Heart right ventricle (tissue), 16 donors: ENCODE data around the gene MIOX. TPM values are rescaled to one million over a fixed set of nuclear protein-coding genes. Genes with fewer than 3 reads are reported as not detected.

Experiments
- ATAC-seq, 8 donors: fragments of 200-7000 bp; cut with Tn5 transposase; one replicate each; pipeline ENCODE4 v1.9.1; 2020; ENCODE audit warnings: mild to moderate bottlenecking in 8 of 8, moderate library complexity in 8 of 8, moderate number of reproducible peaks in 1 of 8
- DNase-seq, 2 donors: peaks; one replicate each; pipeline ENCODE4 v3.0.0-alpha.2; 2020
- H3K27ac ChIP-seq, 10 donors: fragments of 200-600 bp; sonication (generic) in 2 of 10; one replicate each; pipeline versions ENCODE4 v1.5.0 to v1.8.0; 2020 to 2022; ENCODE audit warnings: mild to moderate bottlenecking in 3 of 10
- H3K27me3 ChIP-seq, 7 donors: fragments of 200-600 bp; one replicate each; pipeline ENCODE4 v1.8.0; 2021 to 2022; ENCODE audit warnings: mild to moderate bottlenecking in 2 of 7
- H3K36me3 ChIP-seq, 9 donors: fragments of 200-600 bp; sonication (generic) in 1 of 9; one replicate each; pipeline versions ENCODE4 v1.5.0 to v1.8.0; 2020 to 2022; ENCODE audit warnings: mild to moderate bottlenecking in 2 of 9
- H3K4me1 ChIP-seq, 9 donors: fragments of 200-600 bp; sonication (generic) in 1 of 9; one replicate each; pipeline versions ENCODE4 v1.5.0 to v1.8.0; 2020 to 2022; ENCODE audit warnings: mild to moderate bottlenecking in 4 of 9
- H3K4me3 ChIP-seq, 10 donors: fragments of 200-600 bp; sonication (generic) in 2 of 10; one replicate each; pipeline versions ENCODE4 v1.5.0 to v1.8.0; 2020 to 2022; ENCODE audit warnings: mild to moderate bottlenecking in 7 of 10, moderate library complexity in 2 of 10
- H3K9me3 ChIP-seq, 11 donors: fragments of 200-600 bp in 10 of 11; sonication (generic) in 2 of 11; one replicate each; pipeline versions ENCODE4 v1.5.0 to v1.8.0; 2013 to 2022; ENCODE audit warnings: mild to moderate bottlenecking in 2 of 11, control low read depth in 1 of 11, moderate library complexity in 1 of 11
- CTCF ChIP-seq, 9 donors: fragments of 200-600 bp; sonication (generic) in 2 of 9; IDR thresholded peaks; one replicate each; pipeline versions ENCODE4 v1.5.0 to v1.8.0; 2021 to 2022; ENCODE audit warnings: antibody characterized with exemption in 9 of 9, mild to moderate bottlenecking in 5 of 9, moderate library complexity in 1 of 9
- WGBS, 2 donors: extraction: QIAGEN DNeasy Blood & Tissue Kit; methylation state at CpG; one replicate each; pipeline ENCODE4 v1.1.7; 2013; ENCODE audit warnings: inconsistent platforms in 1 of 2; 5-methylcytosine and 5-hydroxymethylcytosine counted together
- intact Hi-C, 10 donors: fragments of 100-400 bp; cut with DNase I; formaldehyde crosslinking; loops; one replicate each; pipeline versions ENCODE4 v1.11.1 to v1.14.2; 2022
- polyA plus RNA-seq, 2 donors: library from polyadenylated mRNA; stranded (reverse); fragments of 200-250 nt; gene quantifications; one replicate each; pipeline ENCODE4 v1.2.3, GENCODE V29; 2013
- total RNA-seq, 10 donors: library from RNA; stranded (reverse); fragmentation: NEBNext Ultra II Directional in 3 of 10; extraction: Animal tissue kit (Norgen Biotek cat#: 25700) in 3 of 10; gene quantifications; one replicate each; pipeline versions ENCODE4 v1.2.1 to v1.2.4, GENCODE V29; 2021 to 2023
- donor health status: Arrhythmogenic right ventricular cardiomyopathy.
- donor health status: ischemic (EF 13 %, LVEDD 7.1; RV severe dilation, severe dysfunction).
- donor health status: healthy with polysubstance abuse.
- donor health status: DM: no; HTN: yes; CAD: no.
- donor health status: DM: no; HTN: no; CAD: no.
- donor health status: ischemic (EF 25% LVEDD 6.9; RV normal size, moderate dysfunction).
- donor health status: ischemic (EF 25% LVEDD 5.7; RV mildly dilated, moderate dysfunction).
- donor health status: healthy.
- donor health status: DM: yes; HTN: yes; CAD: no.
- donor health status: Ischemic cardiomyopathy.
- donor health status: ischemic (EF 35%, LVEDD 5.7; RV mildly dilated, moderate dysfunction).
- donor health status: nonischemic (EF 11% LVEDD 7.7; RV severe dilation, severe dysfunction).
- donor health status: DM: yes; HTN: yes; CAD: no.
- donor health status: PGD.
- donor health status: ischemic (EF 29% LVEDD 5.4; RV normal size, mild dysfunction).
- donor health status: nonischemic (EF 23%, LVEDD 6.1; RV moderate dilation, normal function).

The MIOX gene
- total and polyA plus RNA-seq, 12 donors = not detected

GRCh38 chr22:50481045-50481439, 5.6 kb upstream of the MIOX start:
- Histone ChIP-seq H3K4me3 (peak overlapping the region in 9 of 10 donors; percentile 32 to 60 (median 46)), H3K27me3 (peaks cover 23 to 68% (median 62%) of the 10 kb centered on the region in 7 donors), H3K4me1 (peaks cover 0 to 16% (median 11%) of the 10 kb centered on the region in 9 donors), H3K9me3 (no peaks in the 10 kb centered on the region), H3K36me3 (no peaks in the 10 kb centered on the region), H3K27ac (no peak overlapping the region)
- no peak for DNase-seq
- no peak for TF ChIP-seq CTCF (IDR thresholded peaks at IDR 0.05)
- intact Hi-C loops = no loop called here
- no peak for ATAC-seq
- 2 to 4% methylated on average over 37 to 45 of the region's 45 CpGs for WGBS, 2 donors

- no peaks in the 10 kb centered on the region for H3K36me3 ChIP-seq
- DNase-seq (peak in 1 of 2 donors; percentile 40), ATAC-seq (peak in 3 of 8 donors; percentile 13 to 45 (median 43))
- H3K4me1 ChIP-seq = peaks cover 0 to 16% (median 11%) of the 10 kb centered on the region in 9 donors
- no peak for TF ChIP-seq CTCF (IDR thresholded peaks at IDR 0.05)
- intact Hi-C loops = no loop called here
- peaks cover 23 to 70% (median 62%) of the 10 kb centered on the region in 7 donors for H3K27me3 ChIP-seq
- peak within 1 kb of the TSS in 9 of 10 donors; percentile 32 to 60 (median 46) for H3K4me3 ChIP-seq
- WGBS, 2 donors = 4% methylated on average over 54 to 70 of the region's 70 CpGs
- H3K9me3 ChIP-seq = no peaks in the 10 kb centered on the region
- no peak within 1 kb of the TSS for H3K27ac ChIP-seq
Observed at GRCh38 chr22:50481440-50482106, 5.1 kb upstream of the MIOX start, which contains the start of gene ADM2. Gene ADM2, plus strand, starts transcription at chr22:50481543. Its CDS starts 305 bp downstream, at chr22:50481848.

- Histone ChIP-seq H3K36me3 (no peaks in the 10 kb centered on the region), H3K9me3 (no peaks in the 10 kb centered on the region), H3K4me3 (peak overlapping the region in 6 of 10 donors; percentile 34 to 60 (median 47)), H3K4me1 (peaks cover 0 to 16% (median 11%) of the 10 kb centered on the region in 9 donors), H3K27me3 (peaks cover 23 to 77% (median 62%) of the 10 kb centered on the region in 7 donors), H3K27ac (no peak overlapping the region)
- no peak for TF ChIP-seq CTCF (IDR thresholded peaks at IDR 0.05)
- intact Hi-C loops = no loop called here
- DNase-seq = no peak
- ATAC-seq = no peak
- 63 to 65% methylated on average over 35 of the region's 35 CpGs for WGBS, 2 donors
Observed at GRCh38 chr22:50482107-50483074, 4.3 kb upstream of the MIOX start.

GRCh38 chr22:50483106-50483505, 3.6 kb upstream of the MIOX start:
- DNase-seq = no peak
- intact Hi-C loops = no loop called here
- peaks cover 0 to 16% (median 11%) of the 10 kb centered on the region in 9 donors for H3K4me1 ChIP-seq
- H3K27ac ChIP-seq = no peak overlapping the region
- no peak for TF ChIP-seq CTCF (IDR thresholded peaks at IDR 0.05)
- H3K4me3 ChIP-seq = no peak overlapping the region
- WGBS, 2 donors = 85 to 89% methylated on average over 10 of the region's 10 CpGs
- no peaks in the 10 kb centered on the region for H3K36me3 ChIP-seq
- H3K9me3 ChIP-seq = no peaks in the 10 kb centered on the region
- peaks cover 23 to 80% (median 67%) of the 10 kb centered on the region in 7 donors for H3K27me3 ChIP-seq
- ATAC-seq = no peak
